Keratinocyte (primary cell): ENCODE measurements around the gene RPUSD4. TPM values are rescaled to one million over a fixed set of nuclear protein-coding genes. Genes with fewer than 3 reads are reported as not detected.

Experiments
- DNase-seq: peaks from one replicate; pipeline ENCODE4 v3.0.0-alpha.2; 2011; ENCODE audit warnings: low read depth, missing footprints, low spot score
- FAIRE-seq: peaks from 2 replicates; lab custom pipeline; 2011; peaks lifted over from hg19 to GRCh38; lab: Jason Lieb, UNC
- H2AFZ ChIP-seq: 2 replicates; pipeline ENCODE4 v1.6.0; 2012; ENCODE audit warnings: low read length, control low read depth, inconsistent platforms; ENCODE audit not compliant: control insufficient read depth
- H3K27ac ChIP-seq: 2 replicates; pipeline ENCODE4 v1.5.1; 2011; ENCODE audit warnings: low read length; ENCODE audit not compliant: control insufficient read depth, insufficient read depth
- H3K27me3 ChIP-seq: 3 replicates; pipeline ENCODE4 v1.6.0; 2011; ENCODE audit warnings: low read length; ENCODE audit not compliant: control insufficient read depth, insufficient read depth; ENCODE audit errors: extremely low read depth
- H3K36me3 ChIP-seq, 2 experiments: 2 replicates in 1 of 2; 3 replicates in 1 of 2; pipeline ENCODE4 v1.5.1; 2011; ENCODE audit warnings: low read length in 2 of 2, mild to moderate bottlenecking in 1 of 2; ENCODE audit not compliant: control insufficient read depth in 2 of 2, insufficient read depth in 2 of 2; ENCODE audit errors: extremely low read depth in 1 of 2
- H3K4me1 ChIP-seq: 3 replicates; pipeline ENCODE4 v1.5.1; 2011; ENCODE audit warnings: low read length; ENCODE audit not compliant: control insufficient read depth, insufficient read depth; ENCODE audit errors: extremely low read depth
- H3K4me2 ChIP-seq: 3 replicates; pipeline ENCODE4 v1.6.0; 2011; ENCODE audit warnings: low read depth, low read length; ENCODE audit not compliant: control insufficient read depth, insufficient read depth; ENCODE audit errors: extremely low read depth
- H3K4me3 ChIP-seq, 3 experiments: fragments of 200-600 bp in 1 of 3; sonication (generic) in 1 of 3; 2 replicates in 2 of 3; 3 replicates in 1 of 3; pipeline ENCODE4 v1.5.1; 2011 to 2016; ENCODE audit warnings: low read length in 3 of 3, mild to moderate bottlenecking in 3 of 3, control low read depth in 2 of 3, inconsistent platforms in 1 of 3, low read depth in 1 of 3, mixed read lengths in 1 of 3, mixed run types in 1 of 3, moderate library complexity in 1 of 3; ENCODE audit not compliant: control insufficient read depth in 2 of 3, insufficient read depth in 2 of 3; ENCODE audit errors: extremely low read depth in 1 of 3
- H3K79me2 ChIP-seq: 2 replicates; pipeline ENCODE4 v1.6.0; 2012; ENCODE audit warnings: low read length; ENCODE audit not compliant: control insufficient read depth, insufficient read depth
- H3K9ac ChIP-seq: 3 replicates; pipeline ENCODE4 v1.6.0; 2011; ENCODE audit warnings: low read length; ENCODE audit not compliant: control insufficient read depth, insufficient read depth; ENCODE audit errors: extremely low read depth
- H3K9me1 ChIP-seq: 3 replicates; pipeline ENCODE4 v1.6.0; 2011; ENCODE audit warnings: low read length; ENCODE audit not compliant: control insufficient read depth, insufficient read depth; ENCODE audit errors: extremely low read depth
- H3K9me3 ChIP-seq: 2 replicates; pipeline ENCODE4 v1.5.1; 2012; ENCODE audit warnings: low read depth, low read length; ENCODE audit not compliant: control insufficient read depth
- H4K20me1 ChIP-seq: 3 replicates; pipeline ENCODE4 v1.6.0; 2011; ENCODE audit warnings: low read length; ENCODE audit not compliant: control insufficient read depth, insufficient read depth; ENCODE audit errors: extremely low read depth
- EZH2 ChIP-seq: IDR thresholded peaks from one replicate; pipeline ENCODE4 v1.6.1; 2012; ENCODE audit warnings: inconsistent platforms, mild to moderate bottlenecking, low read length, moderate library complexity
- dilution Hi-C: fragments of 300-500 bp; cut with MboI; formaldehyde crosslinking; loops from one replicate; pipeline ENCODE4 v1.7.0; 2020; ENCODE audit warnings: low sequenced_read_pairs; ENCODE audit not compliant: extremely low pct_ligation_motif_present
- polyA plus RNA-seq, 5 experiments: library from polyadenylated mRNA; depleted of rRNA in 3 of 5; stranded (reverse) in 3 of 5; stranded (forward) in 1 of 5; unstranded in 1 of 5; fragments of >200 nt; gene quantifications; 1 replicate in 1 of 5; 2 replicates in 3 of 5; 3 replicates in 1 of 5; pipeline versions ENCODE4 v1.2.1 to v1.2.3, GENCODE V29; 2011 to 2012; ENCODE audit warnings: missing spikeins in 2 of 5, low read depth in 1 of 5, low replicate concordance in 1 of 5
- TF ChIP-seq, protein P1 (sequence below), 3 experiments: IDR thresholded peaks in 1 of 3; conservative IDR thresholded peaks in 1 of 3; optimal IDR thresholded peaks in 1 of 3; 2 replicates in 2 of 3; 3 replicates in 1 of 3; pipeline versions ENCODE3 to v1.5.1; 2011; ENCODE audit warnings: low read length in 3 of 3, mild to moderate bottlenecking in 3 of 3, moderate library complexity in 2 of 3, control low read depth in 1 of 3, inconsistent platforms in 1 of 3; ENCODE audit not compliant: insufficient read depth in 2 of 3; ENCODE audit errors: extremely low read depth in 1 of 3

Gene RPUSD4
- polyA plus RNA-seq, 1 donor (not counting 4 experiments of a cell fraction or from before 2014, with no cell fraction given), result 23.8 TPM

DNA sequence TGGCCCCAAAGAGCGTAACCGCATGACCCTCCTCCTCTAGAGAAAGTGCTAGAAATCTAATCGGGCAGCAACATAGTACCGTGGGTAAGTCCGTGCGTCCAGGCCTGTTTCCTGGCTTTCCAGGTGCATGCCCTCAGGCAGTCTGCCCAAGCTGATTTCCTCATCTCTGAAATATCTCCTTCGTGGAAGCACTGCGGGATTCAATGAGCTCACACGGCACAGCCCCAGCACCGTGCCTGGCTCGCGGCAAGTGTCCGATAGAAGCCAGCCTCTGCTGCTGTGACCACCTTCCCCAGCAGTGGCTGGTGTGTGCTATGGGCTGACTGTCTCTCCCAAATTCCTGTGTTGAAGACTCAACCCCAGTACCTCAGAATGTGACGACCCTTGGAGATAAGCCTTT is 20.7 kb downstream of the RPUSD4 start:
- H3K27me3 ChIP-seq, result no peaks in the 10 kb centered on the region
- no peaks in the 10 kb centered on the region for H4K20me1 ChIP-seq
- FAIRE-seq (peak; percentile 52), DNase-seq (peak; percentile 35)
- dilution Hi-C loops, result no loop called here
- no peak overlapping the region for H3K27ac ChIP-seq
- H3K79me2 ChIP-seq, result no peaks in the 10 kb centered on the region
- no peak overlapping the region for H2AFZ ChIP-seq
- H3K4me1 ChIP-seq, result peaks cover 9% of the 10 kb centered on the region
- no peaks in the 10 kb centered on the region for H3K9me1 ChIP-seq
- peaks cover 8 to 12% of the 10 kb centered on the region in 2 experiments for H3K36me3 ChIP-seq
- peak overlapping the region; percentile 4 for H3K4me2 ChIP-seq
- no peak overlapping the region for H3K9ac ChIP-seq
- TF ChIP-seq, protein P1, sequence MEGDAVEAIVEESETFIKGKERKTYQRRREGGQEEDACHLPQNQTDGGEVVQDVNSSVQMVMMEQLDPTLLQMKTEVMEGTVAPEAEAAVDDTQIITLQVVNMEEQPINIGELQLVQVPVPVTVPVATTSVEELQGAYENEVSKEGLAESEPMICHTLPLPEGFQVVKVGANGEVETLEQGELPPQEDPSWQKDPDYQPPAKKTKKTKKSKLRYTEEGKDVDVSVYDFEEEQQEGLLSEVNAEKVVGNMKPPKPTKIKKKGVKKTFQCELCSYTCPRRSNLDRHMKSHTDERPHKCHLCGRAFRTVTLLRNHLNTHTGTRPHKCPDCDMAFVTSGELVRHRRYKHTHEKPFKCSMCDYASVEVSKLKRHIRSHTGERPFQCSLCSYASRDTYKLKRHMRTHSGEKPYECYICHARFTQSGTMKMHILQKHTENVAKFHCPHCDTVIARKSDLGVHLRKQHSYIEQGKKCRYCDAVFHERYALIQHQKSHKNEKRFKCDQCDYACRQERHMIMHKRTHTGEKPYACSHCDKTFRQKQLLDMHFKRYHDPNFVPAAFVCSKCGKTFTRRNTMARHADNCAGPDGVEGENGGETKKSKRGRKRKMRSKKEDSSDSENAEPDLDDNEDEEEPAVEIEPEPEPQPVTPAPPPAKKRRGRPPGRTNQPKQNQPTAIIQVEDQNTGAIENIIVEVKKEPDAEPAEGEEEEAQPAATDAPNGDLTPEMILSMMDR (optimal IDR thresholded peaks at IDR 0.05 in 1 of 3, IDR thresholded peaks at IDR 0.05 in 1 of 3, conservative IDR thresholded peaks at IDR 0.05 in 1 of 3; ENCODE audit: extremely low read depth in 1 of 3, insufficient read depth in 2 of 3, low read length in 3 of 3), result no peak
- no peak for TF ChIP-seq EZH2
- H3K4me3 ChIP-seq, result no peak overlapping the region
- no peaks in the 10 kb centered on the region for H3K9me3 ChIP-seq

DNA sequence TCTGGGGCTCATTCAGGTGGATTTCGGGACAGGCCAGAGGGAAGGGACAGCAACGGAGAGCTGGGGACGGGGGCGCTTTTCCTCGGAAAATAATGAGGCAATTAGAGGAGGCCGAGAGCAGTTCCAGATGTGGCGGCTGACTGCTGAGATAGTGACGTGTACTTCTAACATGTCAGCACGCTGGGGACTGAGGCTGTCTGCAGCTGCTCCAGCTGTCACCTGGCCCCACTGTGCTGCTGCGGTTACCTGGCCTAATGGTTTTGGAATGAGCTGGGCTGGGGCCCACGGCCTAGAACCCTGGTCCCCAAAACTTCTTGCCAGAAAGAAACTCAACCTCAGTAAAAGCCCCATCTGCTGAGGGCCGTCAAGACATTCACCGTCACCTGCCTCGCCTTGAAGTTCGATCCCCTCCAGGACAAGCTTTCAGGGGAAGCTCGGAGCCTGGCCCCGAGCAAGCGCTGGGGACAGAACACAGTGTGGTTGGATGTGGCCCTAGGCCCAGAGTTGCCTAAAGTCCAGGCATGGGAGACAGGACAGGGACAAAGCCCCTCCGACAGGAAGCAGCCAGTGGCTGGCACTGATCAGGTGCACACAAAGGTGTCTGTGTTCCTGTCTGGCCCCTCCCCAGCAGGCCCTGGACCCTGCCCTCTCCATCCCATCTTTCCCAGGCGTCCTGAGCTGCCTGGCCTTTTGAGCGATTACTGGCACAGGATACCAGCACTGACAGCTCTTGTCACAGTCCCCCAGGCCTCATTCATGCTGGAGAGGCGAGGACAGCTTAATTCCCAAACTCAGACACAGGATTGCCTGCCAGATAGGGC is 22.1 kb downstream of the RPUSD4 start:
- dilution Hi-C loops, result no loop called here
- peaks cover 9% of the 10 kb centered on the region for H3K4me1 ChIP-seq
- H3K79me2 ChIP-seq, result no peaks in the 10 kb centered on the region
- H3K9me1 ChIP-seq, result no peaks in the 10 kb centered on the region
- no peaks in the 10 kb centered on the region for H3K27me3 ChIP-seq
- no peak for DNase-seq
- H3K4me3 ChIP-seq, result no peak overlapping the region
- H3K9ac ChIP-seq, result no peak overlapping the region
- H3K4me2 ChIP-seq, result no peak overlapping the region
- TF ChIP-seq EZH2, result no peak
- TF ChIP-seq, protein P1 (optimal IDR thresholded peaks at IDR 0.05 in 1 of 3, IDR thresholded peaks at IDR 0.05 in 1 of 3, conservative IDR thresholded peaks at IDR 0.05 in 1 of 3; ENCODE audit: extremely low read depth in 1 of 3, insufficient read depth in 2 of 3, low read length in 3 of 3), result no peak
- no peaks in the 10 kb centered on the region for H4K20me1 ChIP-seq
- no peak for FAIRE-seq
- no peak overlapping the region for H3K27ac ChIP-seq
- H3K36me3 ChIP-seq, result peaks cover 8 to 10% of the 10 kb centered on the region in 2 experiments
- H3K9me3 ChIP-seq, result no peaks in the 10 kb centered on the region
- no peak overlapping the region for H2AFZ ChIP-seq
